Choroid plexus epithelial cell (primary cell): ENCODE measurements around the gene ZBTB3.

ENCODE experiments used
- DNase-seq: peaks from one replicate; pipeline ENCODE4 v3.0.0-alpha.2; 2010; ENCODE audit warnings: low read depth
- H3K4me3 ChIP-seq: 2 replicates; pipeline ENCODE4 v1.5.1; 2011; ENCODE audit warnings: low read depth, mild to moderate bottlenecking, control low read depth, low read length, moderate library complexity
- CTCF ChIP-seq: conservative IDR thresholded peaks from 2 replicates; pipeline ENCODE4 v1.5.1; 2011; ENCODE audit warnings: low read depth, mild to moderate bottlenecking, control low read depth, inconsistent platforms, low read length, moderate library complexity

The ZBTB3 gene

GRCh38 chr11:62702246-62702645 is 51.7 kb downstream of the ZBTB3 start:
- no peak for DNase-seq
- TF ChIP-seq CTCF = no peak
- H3K4me3 ChIP-seq = no peak overlapping the region
